ENCODE results near the gene ATE1.

The ATE1 gene

DNA sequence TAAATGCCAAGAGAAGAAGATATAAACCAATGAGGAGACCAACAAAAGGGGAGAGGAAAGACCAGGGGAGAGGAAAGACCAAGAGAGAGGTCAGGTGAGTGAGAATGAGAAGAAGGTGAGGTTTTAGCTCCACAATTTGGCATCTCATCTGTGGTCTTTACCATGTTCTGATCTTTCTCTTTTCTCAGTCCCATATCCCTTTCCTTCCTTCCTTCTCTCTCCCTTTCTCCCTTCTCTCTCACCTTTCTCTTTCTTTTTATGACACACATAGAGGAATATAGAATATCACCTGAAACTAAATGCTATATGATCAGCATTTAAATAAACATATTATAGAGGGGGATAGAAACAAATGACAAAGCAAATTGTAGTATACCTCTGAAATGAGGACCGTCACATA lies 57.4 kb downstream of the ATE1 start:
- Histone ChIP-seq H3K27me3 (ENCODE audit: control insufficient read depth, insufficient read depth, low read length) (no peaks in the 10 kb centered on the region), H3K27ac (ENCODE audit: low read depth, low read length) (no peak overlapping the region), H3K9me3 (ENCODE audit: control insufficient read depth, insufficient read depth, low read length) (no peaks in the 10 kb centered on the region), H3K4me1 (ENCODE audit: control insufficient read depth, insufficient read depth, low read length) (peaks cover 9% of the 10 kb centered on the region; the same call in 1 of the 2 replicates), H3K9ac (ENCODE audit: low read depth, low read length) (no peak overlapping the region), H3K4me3 (ENCODE audit: low read depth, low read length) (no peak overlapping the region), H3K36me3 (ENCODE audit: control insufficient read depth, insufficient read depth, low read length) (peaks cover 28% of the 10 kb centered on the region)

DNA sequence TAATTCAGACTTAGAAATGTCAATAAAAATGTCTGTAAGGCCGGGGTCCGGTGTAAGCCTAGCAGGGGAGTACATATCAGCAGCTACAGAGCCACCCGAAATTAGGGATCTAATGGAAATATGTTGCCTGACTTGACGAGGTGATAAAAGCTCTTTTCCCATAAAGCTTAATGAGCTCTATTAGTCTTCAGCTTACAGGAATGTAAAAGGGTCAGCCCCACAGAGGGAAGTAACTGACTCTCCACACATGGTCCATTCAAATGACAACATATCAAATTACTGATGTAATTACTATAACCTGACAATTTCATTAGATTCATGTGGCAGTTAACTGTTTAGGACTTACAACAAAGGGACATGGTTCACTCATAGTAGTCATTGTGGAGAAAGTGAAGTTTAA lies 62.3 kb downstream of the ATE1 start:
- Histone ChIP-seq H3K4me3 (ENCODE audit: low read depth, low read length) (no peak overlapping the region), H3K4me1 (ENCODE audit: control insufficient read depth, insufficient read depth, low read length) (no peaks in the 10 kb centered on the region), H3K9ac (ENCODE audit: low read depth, low read length) (no peak overlapping the region), H3K36me3 (ENCODE audit: control insufficient read depth, insufficient read depth, low read length) (peaks cover 39% of the 10 kb centered on the region), H3K27ac (ENCODE audit: low read depth, low read length) (no peak overlapping the region), H3K9me3 (ENCODE audit: control insufficient read depth, insufficient read depth, low read length) (no peaks in the 10 kb centered on the region), H3K27me3 (ENCODE audit: control insufficient read depth, insufficient read depth, low read length) (no peaks in the 10 kb centered on the region)

DNA sequence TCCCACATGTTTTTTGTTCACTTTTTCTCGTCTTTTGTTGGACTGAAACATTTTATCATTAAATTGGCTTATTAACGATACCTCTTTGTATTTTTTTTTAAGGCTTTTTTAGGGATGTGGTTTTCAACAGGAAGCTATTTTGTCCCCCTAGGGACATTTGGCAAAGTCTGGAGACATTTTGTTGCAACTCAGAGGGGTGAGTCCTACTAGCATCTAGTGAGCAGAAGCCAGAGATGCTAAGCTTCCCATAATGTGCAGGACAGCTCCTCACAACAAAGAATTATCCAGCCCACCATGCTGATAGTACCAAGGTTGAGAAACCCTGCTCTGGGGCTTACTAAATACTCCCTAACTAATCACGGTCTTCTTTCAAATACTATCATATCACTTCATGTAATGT lies 63.2 kb downstream of the ATE1 start:
- no peaks in the 10 kb centered on the region for H3K9me3 ChIP-seq (ENCODE audit: control insufficient read depth, insufficient read depth, low read length)
- no peak overlapping the region for H3K9ac ChIP-seq (ENCODE audit: low read depth, low read length)
- H3K27ac ChIP-seq (ENCODE audit: low read depth, low read length) = no peak overlapping the region
- H3K27me3 ChIP-seq (ENCODE audit: control insufficient read depth, insufficient read depth, low read length) = no peaks in the 10 kb centered on the region
- H3K36me3 ChIP-seq (ENCODE audit: control insufficient read depth, insufficient read depth, low read length) = peaks cover 39% of the 10 kb centered on the region
- H3K4me1 ChIP-seq (ENCODE audit: control insufficient read depth, insufficient read depth, low read length) = no peaks in the 10 kb centered on the region
- H3K4me3 ChIP-seq (ENCODE audit: low read depth, low read length) = no peak overlapping the region

DNA sequence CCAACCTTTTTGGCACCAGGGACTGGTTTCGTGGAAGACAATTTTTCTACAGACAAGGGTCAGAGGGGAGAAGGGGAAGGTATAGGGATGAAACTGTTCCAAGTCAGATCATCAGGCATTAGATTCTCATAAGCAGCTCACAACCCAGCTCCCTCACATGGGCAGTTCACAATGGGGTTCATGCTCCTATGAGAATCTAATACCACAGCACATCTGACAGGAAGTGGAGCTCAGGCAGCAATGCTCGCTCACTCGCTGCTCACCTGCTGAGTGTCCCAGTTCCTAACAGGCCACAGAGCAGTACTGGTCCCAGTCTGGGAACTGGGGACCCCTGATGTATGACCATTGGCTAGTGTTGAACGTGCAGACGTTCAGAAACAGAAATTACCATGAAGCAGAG lies 63.7 kb downstream of the ATE1 start:
- Histone ChIP-seq H3K27me3 (ENCODE audit: control insufficient read depth, insufficient read depth, low read length) (no peaks in the 10 kb centered on the region), H3K36me3 (ENCODE audit: control insufficient read depth, insufficient read depth, low read length) (peaks cover 36% of the 10 kb centered on the region), H3K9me3 (ENCODE audit: control insufficient read depth, insufficient read depth, low read length) (no peaks in the 10 kb centered on the region), H3K27ac (ENCODE audit: low read depth, low read length) (no peak overlapping the region), H3K4me1 (ENCODE audit: control insufficient read depth, insufficient read depth, low read length) (no peaks in the 10 kb centered on the region), H3K9ac (ENCODE audit: low read depth, low read length) (no peak overlapping the region), H3K4me3 (ENCODE audit: low read depth, low read length) (no peak overlapping the region)

DNA sequence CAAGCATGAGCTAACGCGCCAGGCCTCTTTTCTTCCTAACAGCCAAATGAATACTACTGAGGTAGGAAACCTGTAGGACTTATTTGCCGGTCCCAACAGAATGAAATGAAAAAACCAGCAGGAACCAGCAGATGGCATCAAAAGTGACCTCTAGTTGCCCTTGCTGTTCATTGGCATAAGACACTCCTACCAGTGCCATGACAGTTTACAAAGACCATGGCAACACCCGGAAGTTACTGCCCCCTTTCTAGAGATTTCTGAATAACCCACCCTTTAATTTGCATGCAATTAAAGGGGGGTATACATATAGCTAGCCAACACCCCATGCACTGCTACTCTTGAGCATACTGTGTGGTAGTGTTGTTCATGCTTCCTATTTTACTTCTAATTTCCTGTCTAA lies 65.2 kb downstream of the ATE1 start:
- no peaks in the 10 kb centered on the region for H3K4me1 ChIP-seq (ENCODE audit: control insufficient read depth, insufficient read depth, low read length)
- H3K4me3 ChIP-seq (ENCODE audit: low read depth, low read length) = no peak overlapping the region
- H3K9me3 ChIP-seq (ENCODE audit: control insufficient read depth, insufficient read depth, low read length) = no peaks in the 10 kb centered on the region
- H3K9ac ChIP-seq (ENCODE audit: low read depth, low read length) = no peak overlapping the region
- no peaks in the 10 kb centered on the region for H3K27me3 ChIP-seq (ENCODE audit: control insufficient read depth, insufficient read depth, low read length)
- H3K27ac ChIP-seq (ENCODE audit: low read depth, low read length) = no peak overlapping the region
- peaks cover 22% of the 10 kb centered on the region for H3K36me3 ChIP-seq (ENCODE audit: control insufficient read depth, insufficient read depth, low read length)

DNA sequence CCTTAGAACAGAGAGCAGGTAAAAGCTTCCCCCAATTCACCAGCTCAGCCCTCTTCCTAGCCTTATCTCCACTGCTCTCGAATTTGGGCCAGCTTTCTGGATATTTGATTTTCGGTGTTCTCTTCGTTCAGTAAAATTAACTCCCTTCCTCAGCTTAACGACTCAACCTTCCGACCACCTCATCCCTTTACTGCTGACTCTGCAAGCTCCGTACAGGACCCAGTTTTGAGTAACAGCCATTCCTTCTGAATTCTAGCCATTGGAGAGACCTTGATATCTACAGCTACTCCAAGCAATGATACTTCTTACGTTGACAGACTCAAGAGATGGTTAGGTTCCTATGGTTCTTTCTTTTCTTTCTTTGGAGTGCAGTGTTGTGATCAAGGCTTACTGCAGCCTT lies 65.8 kb downstream of the ATE1 start:
- no peak overlapping the region for H3K9ac ChIP-seq (ENCODE audit: low read depth, low read length)
- H3K27me3 ChIP-seq (ENCODE audit: control insufficient read depth, insufficient read depth, low read length) = no peaks in the 10 kb centered on the region
- no peak overlapping the region for H3K4me3 ChIP-seq (ENCODE audit: low read depth, low read length)
- peaks cover 24% of the 10 kb centered on the region for H3K36me3 ChIP-seq (ENCODE audit: control insufficient read depth, insufficient read depth, low read length)
- no peaks in the 10 kb centered on the region for H3K4me1 ChIP-seq (ENCODE audit: control insufficient read depth, insufficient read depth, low read length)
- H3K27ac ChIP-seq (ENCODE audit: low read depth, low read length) = no peak overlapping the region
- no peaks in the 10 kb centered on the region; the same call in 1 of the 2 replicates for H3K9me3 ChIP-seq (ENCODE audit: control insufficient read depth, insufficient read depth, low read length)

DNA sequence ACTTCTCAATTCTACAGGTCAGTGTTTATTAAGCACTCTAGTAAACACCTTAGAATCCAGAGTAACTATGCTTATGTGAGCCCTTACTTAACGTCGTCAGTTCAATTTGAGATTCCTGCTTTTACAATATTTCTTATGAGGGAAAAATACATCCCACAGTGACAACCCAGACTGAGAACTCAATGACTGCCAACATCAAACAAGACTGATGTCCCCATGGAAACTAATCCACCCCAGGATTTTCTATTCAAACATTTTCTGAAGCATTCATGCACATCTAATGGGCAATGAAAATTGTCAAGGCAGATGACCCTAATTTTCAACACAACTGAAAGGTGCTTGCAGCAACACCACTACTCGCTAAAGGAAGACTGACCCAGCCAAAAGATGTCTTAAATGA lies 67.0 kb downstream of the ATE1 start:
- H3K27ac ChIP-seq (ENCODE audit: low read depth, low read length) = no peak overlapping the region
- H3K9ac ChIP-seq (ENCODE audit: low read depth, low read length) = no peak overlapping the region

DNA sequence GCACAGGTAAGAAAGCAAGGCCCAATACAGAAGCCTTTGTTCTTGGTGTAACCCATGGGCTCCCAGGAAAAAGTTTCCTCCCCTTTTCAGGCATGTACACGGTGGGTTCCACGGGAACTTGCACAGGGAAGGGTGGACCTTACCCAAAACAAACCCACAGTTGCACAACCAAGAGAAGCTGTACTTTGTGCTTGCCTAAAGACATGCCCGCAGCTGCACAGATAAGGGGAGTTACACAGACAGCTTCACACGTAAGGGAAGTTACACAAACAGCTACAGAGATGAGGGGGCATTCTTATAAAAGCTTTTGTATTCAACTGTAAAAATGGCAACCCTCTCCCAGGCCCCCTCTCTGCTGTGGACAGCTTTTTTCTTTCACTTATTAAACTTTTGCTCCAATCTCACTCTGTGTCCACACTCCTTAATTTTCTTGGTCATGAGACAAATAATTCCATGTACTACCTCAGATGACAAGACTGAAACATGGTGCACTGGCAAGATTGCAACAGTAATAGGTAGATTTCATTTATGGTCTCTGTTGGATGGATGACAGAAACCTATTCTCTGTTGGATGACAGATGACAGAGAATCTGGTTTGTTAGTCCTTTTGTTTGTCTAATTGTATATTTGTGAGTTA lies 72.9 kb downstream of the ATE1 start:
- no peak overlapping the region for H3K9ac ChIP-seq (ENCODE audit: low read depth, low read length)
- no peak overlapping the region for H3K4me3 ChIP-seq (ENCODE audit: low read depth, low read length)
- H3K9me3 ChIP-seq (ENCODE audit: control insufficient read depth, insufficient read depth, low read length) = peaks cover 12% of the 10 kb centered on the region; the same call in 1 of the 2 replicates
- H3K4me1 ChIP-seq (ENCODE audit: control insufficient read depth, insufficient read depth, low read length) = no peaks in the 10 kb centered on the region
- no peaks in the 10 kb centered on the region for H3K27me3 ChIP-seq (ENCODE audit: control insufficient read depth, insufficient read depth, low read length)
- no peak overlapping the region for H3K27ac ChIP-seq (ENCODE audit: low read depth, low read length)
- H3K36me3 ChIP-seq (ENCODE audit: control insufficient read depth, insufficient read depth, low read length) = peaks cover 14% of the 10 kb centered on the region; the same call in 1 of the 2 replicates

More for the DNA sequence above, 67.0 kb downstream of the ATE1 start:
- H3K36me3 ChIP-seq (ENCODE audit: control insufficient read depth, insufficient read depth, low read length) = peaks cover 23% of the 10 kb centered on the region
- no peak overlapping the region for H3K4me3 ChIP-seq (ENCODE audit: low read depth, low read length)
- H3K27me3 ChIP-seq (ENCODE audit: control insufficient read depth, insufficient read depth, low read length) = no peaks in the 10 kb centered on the region
- no peaks in the 10 kb centered on the region for H3K4me1 ChIP-seq (ENCODE audit: control insufficient read depth, insufficient read depth, low read length)
- peaks cover 4% of the 10 kb centered on the region; the same call in 1 of the 2 replicates for H3K9me3 ChIP-seq (ENCODE audit: control insufficient read depth, insufficient read depth, low read length)

DNA sequence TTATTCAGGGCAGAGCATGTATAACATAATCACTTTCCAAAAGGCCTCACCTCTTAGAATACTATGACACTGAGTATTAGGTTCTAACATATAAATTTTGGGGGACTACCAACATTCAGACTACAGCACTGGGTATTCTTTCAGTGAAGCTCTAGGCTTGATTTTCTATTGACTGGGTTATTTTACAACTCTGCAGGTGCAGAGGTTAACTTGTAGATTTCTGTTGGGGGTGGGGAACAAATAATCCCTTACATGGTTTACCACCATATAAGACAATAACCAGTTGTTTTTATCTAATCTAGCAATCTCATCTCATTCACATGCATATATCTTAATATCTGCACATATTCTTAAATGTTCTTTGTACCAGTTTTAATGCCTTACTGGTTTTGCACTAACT lies 73.9 kb downstream of the ATE1 start:
- no peaks in the 10 kb centered on the region for H3K4me1 ChIP-seq (ENCODE audit: control insufficient read depth, insufficient read depth, low read length)
- H3K9ac ChIP-seq (ENCODE audit: low read depth, low read length) = no peak overlapping the region
- H3K36me3 ChIP-seq (ENCODE audit: control insufficient read depth, insufficient read depth, low read length) = peaks cover 22% of the 10 kb centered on the region
- peaks cover 12% of the 10 kb centered on the region; the same call in 1 of the 2 replicates for H3K9me3 ChIP-seq (ENCODE audit: control insufficient read depth, insufficient read depth, low read length)
- no peak overlapping the region for H3K4me3 ChIP-seq (ENCODE audit: low read depth, low read length)
- H3K27ac ChIP-seq (ENCODE audit: low read depth, low read length) = no peak overlapping the region
- no peaks in the 10 kb centered on the region for H3K27me3 ChIP-seq (ENCODE audit: control insufficient read depth, insufficient read depth, low read length)

DNA sequence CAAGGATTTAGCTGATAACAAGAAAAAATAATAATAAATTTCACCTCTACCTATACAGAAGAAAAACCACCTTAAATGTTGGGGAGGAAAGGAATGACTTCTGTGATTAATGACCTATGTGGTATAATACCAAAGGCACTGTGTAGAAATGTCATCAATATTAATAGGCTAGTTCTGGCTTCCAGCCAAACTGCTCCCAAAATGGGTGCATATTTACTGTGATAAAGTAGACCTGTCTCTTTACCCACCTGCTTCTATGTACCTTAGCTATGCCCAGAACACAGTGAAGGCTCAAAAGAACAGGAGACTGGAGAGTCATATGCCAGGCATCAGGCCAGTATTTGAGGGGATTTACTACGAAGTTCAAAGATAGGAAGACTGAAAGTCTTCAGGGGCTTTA lies 76.0 kb downstream of the ATE1 start:
- Histone ChIP-seq H3K4me1 (ENCODE audit: control insufficient read depth, insufficient read depth, low read length) (no peaks in the 10 kb centered on the region), H3K36me3 (ENCODE audit: control insufficient read depth, insufficient read depth, low read length) (peaks cover 15% of the 10 kb centered on the region), H3K27ac (ENCODE audit: low read depth, low read length) (no peak overlapping the region), H3K27me3 (ENCODE audit: control insufficient read depth, insufficient read depth, low read length) (no peaks in the 10 kb centered on the region), H3K9ac (ENCODE audit: low read depth, low read length) (no peak overlapping the region), H3K9me3 (ENCODE audit: control insufficient read depth, insufficient read depth, low read length) (0 out of 2 replicates have a peak, but pooled peaks cover 12% of the 10 kb centered on the region), H3K4me3 (ENCODE audit: low read depth, low read length) (no peak overlapping the region)

DNA sequence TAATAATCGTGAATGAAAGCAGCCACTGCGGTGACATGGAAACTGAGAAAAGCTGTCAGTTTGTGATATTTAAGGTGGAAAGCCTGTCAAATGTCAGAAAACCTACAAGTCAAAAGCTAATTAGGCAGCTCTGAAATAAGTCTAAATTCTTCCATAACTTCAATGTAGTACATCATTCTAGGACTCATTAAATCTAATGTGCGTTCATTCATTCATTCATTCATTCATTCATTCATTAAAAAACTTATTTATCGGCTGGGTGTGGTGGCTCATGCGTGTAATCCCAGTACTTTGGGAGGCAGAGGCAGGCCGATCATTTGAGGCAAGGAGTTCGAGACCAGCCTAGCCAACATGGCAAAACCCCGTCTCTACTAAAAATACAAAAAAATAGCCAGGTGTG lies 79.7 kb downstream of the ATE1 start:
- Histone ChIP-seq H3K36me3 (ENCODE audit: control insufficient read depth, insufficient read depth, low read length) (peaks cover 12% of the 10 kb centered on the region), H3K27me3 (ENCODE audit: control insufficient read depth, insufficient read depth, low read length) (no peaks in the 10 kb centered on the region), H3K9me3 (ENCODE audit: control insufficient read depth, insufficient read depth, low read length) (no peaks in the 10 kb centered on the region), H3K4me1 (ENCODE audit: control insufficient read depth, insufficient read depth, low read length) (no peaks in the 10 kb centered on the region), H3K9ac (ENCODE audit: low read depth, low read length) (no peak overlapping the region), H3K27ac (ENCODE audit: low read depth, low read length) (no peak overlapping the region), H3K4me3 (ENCODE audit: low read depth, low read length) (no peak overlapping the region)

Data from HUES48 (cell line).